Measurements from ENCODE around the gene AMY2A. TPM values are rescaled to one million over a fixed set of nuclear protein-coding genes. Genes with fewer than 3 reads are reported as not detected.
"Not testable (repeated sequence)": the region's sequence is repeated elsewhere in the genome, so short reads cannot be mapped to it uniquely, and the experiment has no call there.

The AMY2A gene
- 0.98 TPM for total RNA-seq

GRCh38 chr1:103616994-103617477, at the start of gene AMY2A:
TSS of gene AMY2A (plus strand) at chr1:103617427. CDS start at chr1:103617441, 14 bp downstream.
- DNase-seq (ENCODE audit: low spot score), result not testable (repeated sequence)

DNA sequence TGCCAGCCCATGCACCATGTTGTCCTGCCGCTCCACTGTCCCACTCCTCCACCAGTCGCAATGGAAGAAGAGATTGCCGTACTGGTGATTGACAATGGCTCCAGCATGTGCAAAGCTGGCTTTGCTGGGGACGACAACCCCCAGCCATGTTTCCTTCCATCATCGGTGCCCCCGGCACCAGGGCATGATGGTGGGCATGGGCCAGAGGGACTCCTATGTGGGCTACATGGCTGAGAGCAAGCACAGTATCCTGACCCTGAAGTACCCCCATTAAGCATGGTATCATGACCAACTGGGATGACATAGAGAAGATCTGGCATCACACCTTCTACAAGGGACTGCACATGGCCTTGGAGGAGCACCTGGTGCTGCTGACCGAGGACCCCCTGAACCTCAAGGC, 47.7 kb upstream of the AMY2A start:
- DNase-seq (ENCODE audit: low spot score), result no peak

DNA sequence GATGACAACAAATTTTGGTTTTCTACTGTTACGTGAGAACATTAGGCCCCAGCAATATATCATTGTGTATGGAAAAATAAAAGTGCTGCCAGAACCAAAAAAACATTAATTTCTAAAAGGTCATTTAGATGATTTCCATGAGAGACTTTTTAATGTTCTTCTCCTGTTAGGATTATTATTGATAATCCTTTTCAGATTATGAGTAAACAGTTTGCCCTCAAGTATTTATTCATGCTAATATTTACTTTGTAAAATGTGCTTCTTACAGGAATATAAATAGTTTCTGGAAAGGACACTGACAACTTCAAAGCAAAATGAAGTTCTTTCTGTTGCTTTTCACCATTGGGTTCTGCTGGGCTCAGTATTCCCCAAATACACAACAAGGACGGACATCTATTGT, 45.9 kb upstream of the AMY2A start, which contains the start of gene AMY2B:
Gene AMY2B (plus strand): TSS at position 301 of the 400 bp plus-strand sequence. CDS start 14 bp downstream, at position 315.
- DNase-seq (ENCODE audit: low spot score), result not testable (repeated sequence)

DNA sequence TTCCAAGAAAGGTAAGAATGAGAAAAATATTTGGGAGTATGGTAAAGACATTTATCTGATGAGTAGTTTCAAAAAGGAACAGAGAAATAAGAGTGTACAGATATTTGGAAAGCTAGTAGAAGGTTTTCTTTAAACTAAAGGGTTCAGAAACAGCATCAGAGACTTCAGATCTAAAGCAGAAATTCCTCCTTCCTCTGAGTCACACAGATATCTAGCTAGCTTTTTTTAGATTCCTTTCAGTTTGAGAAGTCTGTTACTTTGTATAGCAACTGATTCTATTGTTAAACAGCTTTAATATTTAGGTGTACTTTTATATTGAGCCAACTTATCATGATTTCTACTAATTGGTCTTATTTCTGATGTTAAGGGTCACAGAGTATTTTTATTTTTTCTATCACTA, 41.2 kb upstream of the AMY2A start:
- no peak for DNase-seq (ENCODE audit: low spot score)

DNA sequence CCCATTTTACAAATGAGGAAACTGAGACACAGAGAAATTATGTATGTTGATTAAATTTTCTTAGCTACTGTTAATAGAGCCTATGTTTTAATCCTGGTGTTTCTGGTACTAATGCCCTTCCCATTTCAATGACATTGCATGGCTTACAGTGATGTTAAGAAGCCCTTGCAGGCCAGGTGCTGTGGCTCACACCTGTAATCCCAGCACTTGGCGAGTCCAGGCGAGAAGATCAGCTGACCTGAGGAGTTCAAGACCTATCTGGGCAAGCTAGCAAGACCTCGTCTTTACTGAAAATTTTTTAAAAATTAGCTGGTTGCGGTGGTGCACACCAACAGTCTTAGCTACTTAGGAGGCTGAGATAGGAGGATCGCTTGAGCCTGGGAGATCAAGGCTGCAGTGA, 40.4 kb upstream of the AMY2A start:
- not testable (repeated sequence) for DNase-seq (ENCODE audit: low spot score)

GRCh38 chr1:103582464-103582863, 34.8 kb upstream of the AMY2A start:
- no peak for DNase-seq (ENCODE audit: low spot score)

- DNase-seq (ENCODE audit: low spot score), result no peak
Observed at GRCh38 chr1:103583887-103584286, 33.3 kb upstream of the AMY2A start.

DNA sequence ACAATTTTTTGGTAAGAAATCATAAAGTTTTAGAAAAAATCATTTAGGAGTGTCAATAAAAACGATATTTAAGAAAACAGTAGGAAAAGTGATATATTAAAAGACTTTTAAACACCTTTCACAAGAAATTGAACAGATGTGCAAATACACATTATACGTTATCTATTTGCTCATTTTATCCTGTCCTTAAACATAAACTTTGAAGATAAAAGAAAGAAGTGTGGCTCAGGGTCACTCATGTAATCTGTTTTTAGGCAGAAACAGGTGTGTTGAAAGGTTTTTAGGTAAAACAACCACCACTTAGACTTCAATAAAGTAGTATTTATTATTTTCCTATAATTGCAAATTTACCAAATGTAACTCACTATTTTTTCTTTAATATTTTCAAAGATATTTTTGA, 32.7 kb upstream of the AMY2A start:
- DNase-seq (ENCODE audit: low spot score), result no peak

DNA sequence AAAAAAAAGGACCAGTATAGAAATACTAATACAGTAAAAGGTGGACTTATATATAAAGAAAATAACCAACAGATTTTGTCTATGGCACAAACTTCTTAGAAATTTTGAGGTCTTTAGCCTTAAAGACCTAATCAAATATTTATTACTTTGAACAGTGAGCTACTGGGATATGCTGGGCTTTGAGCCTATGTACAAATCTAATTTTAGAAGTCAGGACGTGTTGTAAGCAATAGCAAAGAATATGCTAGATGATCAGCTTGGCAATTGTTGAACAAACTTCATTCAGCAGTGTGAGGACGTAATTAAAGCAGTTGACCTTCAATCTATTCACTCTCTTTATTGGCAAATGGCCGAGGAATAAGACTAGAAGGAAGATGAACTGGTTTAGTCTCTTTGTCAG, 14.5 kb upstream of the AMY2A start:
- not testable (repeated sequence) for DNase-seq (ENCODE audit: low spot score)

GRCh38 chr1:103616362-103616761, 865 bp upstream of the AMY2A start:
- no peak for DNase-seq (ENCODE audit: low spot score)

GRCh38 chr1:103627436-103627835, 10.2 kb downstream of the AMY2A start:
- not testable (repeated sequence) for DNase-seq (ENCODE audit: low spot score)

GRCh38 chr1:103641194-103641593, 24.0 kb downstream of the AMY2A start:
- not testable (repeated sequence) for DNase-seq (ENCODE audit: low spot score)

DNA sequence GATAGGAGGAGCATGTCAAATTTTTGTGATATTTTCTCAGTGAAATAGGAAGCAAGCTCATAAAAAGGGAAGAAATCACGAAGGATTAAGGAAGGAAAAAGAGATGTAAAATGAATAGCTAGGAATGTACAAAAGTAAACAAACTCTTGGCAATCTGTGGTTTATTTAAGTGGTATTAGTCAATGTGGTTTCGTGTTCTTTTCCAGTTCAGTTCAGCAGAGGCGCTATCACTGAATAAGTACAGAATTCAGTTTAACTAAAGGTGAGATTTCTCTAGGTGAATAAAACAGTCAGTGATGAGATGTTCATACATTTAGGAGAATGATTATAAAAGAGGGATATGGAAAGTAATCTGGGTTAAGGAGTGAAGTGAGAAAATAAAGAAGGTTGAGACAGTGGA, 26.7 kb downstream of the AMY2A start:
- DNase-seq (ENCODE audit: low spot score), result not testable (repeated sequence)

GRCh38 chr1:103650305-103650704, 33.1 kb downstream of the AMY2A start:
- DNase-seq (ENCODE audit: low spot score), result not testable (repeated sequence)

DNA sequence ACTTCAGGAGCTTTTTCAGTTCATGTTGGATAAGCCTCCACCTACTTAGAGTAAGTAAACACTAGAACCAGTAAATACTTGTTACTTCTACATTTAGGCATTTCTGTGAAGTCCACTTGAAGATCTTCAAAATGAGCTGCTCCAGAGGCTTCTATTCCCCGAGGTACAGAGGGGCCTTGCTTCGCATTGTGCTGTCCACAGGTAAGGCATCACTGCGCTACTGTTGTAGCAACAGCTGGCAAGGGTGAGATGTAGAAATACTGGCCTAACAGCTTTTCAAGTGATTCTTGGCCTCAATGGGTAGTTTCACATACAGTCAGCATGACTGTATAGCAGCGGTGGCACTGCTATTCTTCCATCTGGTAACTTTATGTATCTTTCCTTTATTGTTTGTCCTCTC, 33.7 kb downstream of the AMY2A start:
- not testable (repeated sequence) for DNase-seq (ENCODE audit: low spot score)

- DNase-seq (ENCODE audit: low spot score), result not testable (repeated sequence)
Observed at GRCh38 chr1:103654133-103654532, 36.9 kb downstream of the AMY2A start.

- not testable (repeated sequence) for DNase-seq (ENCODE audit: low spot score)
Observed at GRCh38 chr1:103655460-103655859, 38.2 kb downstream of the AMY2A start, which contains the start of gene AMY1A. TSS of gene AMY1A (plus strand) at chr1:103655760. CDS start at chr1:103656331, 571 bp downstream.

Other genes with a start within 250 kb of the AMY2A start
- gene RNPC3, start 91.7 kb upstream of the AMY2A start, total RNA-seq, result 26.3 TPM
- 14.6 TPM for gene AMY2B, start 45.8 kb upstream of the AMY2A start, total RNA-seq
- not detected for gene AMY1A, start 38.3 kb downstream of the AMY2A start, total RNA-seq
- gene AMY1B, start 78.8 kb downstream of the AMY2A start, total RNA-seq, result not detected
- gene AMY1C, start 132.5 kb downstream of the AMY2A start, total RNA-seq, result not detected

Measured in mucosa of gallbladder (tissue), 1 donor.